K562 (cell line): Measurements from ENCODE around the gene IPCEF1. TPM values are rescaled to one million over a fixed set of nuclear protein-coding genes. Genes with fewer than 3 reads are reported as not detected.

Experiments
- ATAC-seq: fragments of 200-7000 bp; cut with Tn5 transposase; 3 replicates; pipeline ENCODE4 v1.9.1; 2020; ENCODE audit warnings: moderate library complexity
- BruUV-seq: library from RNA; stranded (reverse); fragments of 400-500 nt; replicated peaks from 2 replicates; lab custom pipeline; 2021; lab: Mats Ljungman, UMichigan
- CTCF ChIA-PET: fragments of 300-600 bp; formaldehyde crosslinking; extraction: SDS; loops from one replicate; lab custom pipeline; 2021; ENCODE audit warnings: low intra/inter-chr PET ratio; lab: Yijun Ruan, JAX
- POLR2A ChIA-PET: fragments of 300-600, 350-650 bp; sonication (Branson Sonifier 250); formaldehyde crosslinking; extraction: SDS; loops from one replicate; lab custom pipeline; 2021; ENCODE audit warnings: antibody characterized with exemption, inconsistent platforms; lab: Yijun Ruan, JAX
- DNase-seq, 4 experiments: peaks; one replicate each; pipeline versions ENCODE4 v3.0.0 to v3.0.0-alpha.2; 2011 to 2018; ENCODE audit warnings: low spot score in 3 of 4, mixed read lengths in 3 of 4; ENCODE audit errors: extremely low read depth in 1 of 4
- FAIRE-seq: peaks from 2 replicates; lab custom pipeline; 2011; peaks lifted over from hg19 to GRCh38; lab: Jason Lieb, UNC
- H2AFZ ChIP-seq: 2 replicates; pipeline ENCODE4 v1.6.0; 2011; ENCODE audit warnings: low read depth, low read length, control low read depth, inconsistent platforms
- H3K27ac ChIP-seq: fragments of 200-600 bp; 3 replicates; pipeline ENCODE4 v1.8.0; 2011; ENCODE audit warnings: low read depth, mild to moderate bottlenecking, control low read depth, inconsistent platforms, low read length, moderate library complexity, mixed read lengths; ENCODE audit errors: extremely low read depth
- H3K27me3 ChIP-seq, 2 experiments: fragments of 300-600 bp in 1 of 2; 2 replicates in 1 of 2; 3 replicates in 1 of 2; pipeline versions ENCODE4 v1.6.0 to v1.8.0; 2011; ENCODE audit warnings: inconsistent platforms in 2 of 2, low read length in 2 of 2, mild to moderate bottlenecking in 1 of 2, mixed read lengths in 1 of 2, moderate library complexity in 1 of 2; ENCODE audit not compliant: control insufficient read depth in 2 of 2, insufficient read depth in 2 of 2
- H3K36me3 ChIP-seq: fragments of 300-600 bp; 3 replicates; pipeline ENCODE4 v1.8.0; 2011; ENCODE audit warnings: mild to moderate bottlenecking, low read length, inconsistent platforms; ENCODE audit not compliant: control insufficient read depth, insufficient read depth
- H3K4me1 ChIP-seq, 2 experiments: fragments of 200-600 bp in 1 of 2; replicated peaks in 1 of 2; 2 replicates in 1 of 2; 3 replicates in 1 of 2; pipeline versions ENCODE4 v1.5.1 to v1.8.0; 2011; ENCODE audit warnings: inconsistent platforms in 2 of 2, low read length in 2 of 2, mild to moderate bottlenecking in 1 of 2, mixed read lengths in 1 of 2, moderate library complexity in 1 of 2; ENCODE audit not compliant: control insufficient read depth in 2 of 2, insufficient read depth in 2 of 2
- H3K4me2 ChIP-seq: 2 replicates; pipeline ENCODE4 v1.6.1; 2011; ENCODE audit warnings: low read length, control low read depth, inconsistent platforms, mixed read lengths; ENCODE audit not compliant: insufficient read depth
- H3K4me3 ChIP-seq: fragments of 200-600 bp; sonication (generic), shearing (Covaris generic); 2 replicates; pipeline ENCODE4 v1.5.1; 2016; ENCODE audit warnings: control low read depth, inconsistent platforms
- H3K79me2 ChIP-seq: fragments of 200-600 bp; 3 replicates; pipeline ENCODE4 v1.8.0; 2011; ENCODE audit warnings: low read length, inconsistent platforms; ENCODE audit not compliant: control insufficient read depth, insufficient read depth
- H3K9ac ChIP-seq, 2 experiments: 2 replicates each; pipeline versions ENCODE4 v1.6.0 to v1.6.1; 2011; ENCODE audit warnings: low read depth in 2 of 2, low read length in 2 of 2, control low read depth in 1 of 2, inconsistent platforms in 1 of 2, mild to moderate bottlenecking in 1 of 2, mixed read lengths in 1 of 2; ENCODE audit not compliant: insufficient read depth in 1 of 2
- H3K9me1 ChIP-seq: one replicate; pipeline ENCODE4 v1.6.0; 2011; ENCODE audit warnings: inconsistent platforms, mild to moderate bottlenecking, low read length, moderate library complexity; ENCODE audit not compliant: control insufficient read depth, insufficient read depth
- H3K9me3 ChIP-seq: replicated peaks from 2 replicates; pipeline ENCODE4 v1.5.1; 2011; ENCODE audit warnings: low read depth, low read length, inconsistent platforms; ENCODE audit not compliant: control insufficient read depth, insufficient read depth
- H4K20me1 ChIP-seq: replicated peaks from 2 replicates; pipeline ENCODE4 v1.6.1; 2011; ENCODE audit warnings: low read length, inconsistent platforms, mixed read lengths; ENCODE audit not compliant: control insufficient read depth, insufficient read depth
- BDP1 ChIP-seq: IDR thresholded peaks from 3 replicates; pipeline ENCODE4 v1.6.1; 2011; ENCODE audit not compliant: insufficient read length, insufficient read depth
- FOS ChIP-seq: IDR thresholded peaks from 3 replicates; pipeline ENCODE4 v1.6.1; 2011; ENCODE audit not compliant: insufficient read length; ENCODE audit errors: extremely low read depth
- IFI16 ChIP-seq: fragments of 250-450 bp; sonication (Bioruptor Pico); IDR thresholded peaks from 2 replicates; pipeline ENCODE4 v2.1.2; 2022; ENCODE audit warnings: mild to moderate bottlenecking, inconsistent platforms
- ILF3 ChIP-seq: fragments of 450-650 bp; IDR thresholded peaks from 2 replicates; pipeline ENCODE4 v1.6.1; 2018; ENCODE audit warnings: antibody characterized with exemption, mild to moderate bottlenecking, moderate library complexity, borderline replicate concordance
- NFATC3 ChIP-seq: fragments of 450-650 bp; IDR thresholded peaks from 2 replicates; pipeline ENCODE4 v1.6.1; 2017; ENCODE audit warnings: mild to moderate bottlenecking
- POLR3G ChIP-seq: IDR thresholded peaks from 2 replicates; pipeline ENCODE4 v1.6.1; 2011; ENCODE audit not compliant: insufficient read length, insufficient replicate concordance; ENCODE audit errors: extremely low read depth
- SIN3A ChIP-seq, 2 experiments: fragments of 150-350 bp in 1 of 2; IDR thresholded peaks; 2 replicates each; pipeline ENCODE4 v1.6.1; 2011 to 2016; ENCODE audit warnings: borderline replicate concordance in 2 of 2, low read depth in 2 of 2, low read length in 2 of 2, mild to moderate bottlenecking in 2 of 2, moderate library complexity in 2 of 2; ENCODE audit not compliant: control insufficient read depth in 1 of 2
- SMAD3 ChIP-seq: fragments of 450-650 bp; formaldehyde crosslinking; conservative IDR thresholded peaks from 2 replicates; pipeline ENCODE4 v1.4.0; 2020; ENCODE audit warnings: mild to moderate bottlenecking
- TRIM24 ChIP-seq, 2 experiments: fragments of 450-650 bp; IDR thresholded peaks; 2 replicates each; pipeline ENCODE4 v1.6.1; 2016
- UBTF ChIP-seq, 2 experiments: IDR thresholded peaks; 2 replicates each; pipeline ENCODE4 v1.6.1; 2012; ENCODE audit warnings: improper control_type of control experiment in 2 of 2, low read depth in 2 of 2, low read length in 2 of 2, borderline replicate concordance in 1 of 2
- ZHX1 ChIP-seq: fragments of 150-350 bp; conservative IDR thresholded peaks from 2 replicates; pipeline ENCODE4 v1.6.1; 2014; ENCODE audit warnings: low read length
- ZNF324 ChIP-seq: fragments of 250-450 bp; sonication (Bioruptor Pico); IDR thresholded peaks from 2 replicates; pipeline ENCODE4 v1.4.0; 2020; ENCODE audit warnings: mild to moderate bottlenecking
- ZNF551 ChIP-seq: fragments of 250-450 bp; sonication (Bioruptor Pico); IDR thresholded peaks from 2 replicates; pipeline ENCODE4 v1.5.0; 2021; ENCODE audit warnings: mild to moderate bottlenecking, moderate library complexity
- WGBS: fragments of 100-300 bp; shearing (Covaris generic); methylation state at CpG from one replicate; pipeline ENCODE4 v1.1.6; 2016; ENCODE audit warnings: low coverage, mixed read lengths; ENCODE audit not compliant: insufficient coverage; ENCODE audit errors: missing lambda C conversion rate; 5-methylcytosine and 5-hydroxymethylcytosine counted together
- in situ Hi-C: fragments of 300-500 bp; cut with MboI; formaldehyde crosslinking; loops from 4 replicates; pipeline ENCODE4 v1.15.0; 2018; ENCODE audit warnings: inconsistent platforms, mixed read lengths
- intact Hi-C: fragments of 100-400 bp; cut with micrococcal nuclease; formaldehyde crosslinking; loops from 2 replicates; pipeline ENCODE4 v1.14.2; 2022
- polyA plus RNA-seq, 8 experiments: library from polyadenylated mRNA; depleted of rRNA in 4 of 8; stranded (reverse) in 5 of 8; unstranded in 3 of 8; fragments of >200 nt; fragmentation: Nextera tagmentation in 2 of 8; fragmentation: Illumina TruSeq in 1 of 8; extraction: Ambion mirVana in 2 of 8; extraction: Trizol in 1 of 8; gene quantifications; 2 replicates each; pipeline versions ENCODE4 v1.2.1 to v1.2.3, GENCODE V29; 2011 to 2014; ENCODE audit warnings: inconsistent platforms in 1 of 8, missing spikeins in 1 of 8
- total RNA-seq, 7 experiments: library from RNA; depleted of rRNA in 6 of 7; stranded (reverse); fragments of >200 nt in 6 of 7; fragmentation: Illumina TruSeq in 2 of 7; extraction: Trizol in 2 of 7; gene quantifications; 2 replicates each; pipeline versions ENCODE4 v1.2.1 to v1.2.3, GENCODE V29; 2011 to 2021; ENCODE audit warnings: low replicate concordance in 1 of 7
- TF ChIP-seq, protein P1 (sequence below): fragments of 250-450 bp; sonication (Bioruptor Pico); IDR thresholded peaks from 2 replicates; pipeline ENCODE4 v1.5.0; 2022; ENCODE audit warnings: mild to moderate bottlenecking
- TF ChIP-seq, protein P2 (sequence below): fragments of 450-650 bp; formaldehyde crosslinking; IDR thresholded peaks from 2 replicates; pipeline ENCODE4 v1.4.0; 2020; ENCODE audit warnings: mild to moderate bottlenecking, moderate library complexity

IPCEF1 gene
- total and polyA plus RNA-seq, 9 of the 15 experiments (the other 6 are each of a cell fraction or from before 2014, with no cell fraction given), result 0.14 to 0.18 TPM; not detected in 7

- no peak overlapping the region for H3K4me3 ChIP-seq
- no peaks in the 10 kb centered on the region for H3K36me3 ChIP-seq
- no TSS peak for BruUV-seq
- no peak overlapping the region for H3K9ac ChIP-seq
- 0 out of 5 replicates have a peak, but pooled peaks cover 0 to 4% of the 10 kb centered on the region in 2 experiments for H3K27me3 ChIP-seq
- no peaks in the 10 kb centered on the region for H3K79me2 ChIP-seq
- intact Hi-C loops, result no loop called here
- CTCF ChIA-PET, result no interaction called here
- no peaks in the 10 kb centered on the region for H3K4me1 ChIP-seq
- no peak overlapping the region for H3K4me2 ChIP-seq
- H4K20me1 ChIP-seq, result no peaks in the 10 kb centered on the region
- 0% methylated on average over 6 of the region's 6 CpGs for WGBS
- no peak overlapping the region for H2AFZ ChIP-seq
- in situ Hi-C loops, result no loop called here
- DNase-seq (no peak), ATAC-seq (no peak), FAIRE-seq (no peak)
- POLR2A ChIA-PET, result no interaction called here
- no peak overlapping the region for H3K27ac ChIP-seq
- no peaks in the 10 kb centered on the region for H3K9me1 ChIP-seq
- H3K9me3 ChIP-seq, result no peaks in the 10 kb centered on the region
- TF ChIP-seq UBTF (IDR thresholded peaks at IDR 0.05; ENCODE audit: borderline replicate concordance in 1 of 2, low read depth in 2 of 2, low read length in 2 of 2) (no peak), ILF3 (no peak), IFI16 (CRISPR knock-in tag) (no peak), FOS (no peak), BDP1 (no peak), NFATC3 (no peak), ZHX1 (no peak), POLR3G (no peak), SIN3A (IDR thresholded peaks at IDR 0.05; ENCODE audit: borderline replicate concordance in 2 of 2, control insufficient read depth in 1 of 2, low read depth in 2 of 2, low read length in 2 of 2) (no peak), ZNF324 (CRISPR knock-in tag) (no peak), TRIM24 (IDR thresholded peaks at IDR 0.05) (no peak), ZNF551 (no peak), SMAD3 (no peak)
- TF ChIP-seq, protein P1, sequence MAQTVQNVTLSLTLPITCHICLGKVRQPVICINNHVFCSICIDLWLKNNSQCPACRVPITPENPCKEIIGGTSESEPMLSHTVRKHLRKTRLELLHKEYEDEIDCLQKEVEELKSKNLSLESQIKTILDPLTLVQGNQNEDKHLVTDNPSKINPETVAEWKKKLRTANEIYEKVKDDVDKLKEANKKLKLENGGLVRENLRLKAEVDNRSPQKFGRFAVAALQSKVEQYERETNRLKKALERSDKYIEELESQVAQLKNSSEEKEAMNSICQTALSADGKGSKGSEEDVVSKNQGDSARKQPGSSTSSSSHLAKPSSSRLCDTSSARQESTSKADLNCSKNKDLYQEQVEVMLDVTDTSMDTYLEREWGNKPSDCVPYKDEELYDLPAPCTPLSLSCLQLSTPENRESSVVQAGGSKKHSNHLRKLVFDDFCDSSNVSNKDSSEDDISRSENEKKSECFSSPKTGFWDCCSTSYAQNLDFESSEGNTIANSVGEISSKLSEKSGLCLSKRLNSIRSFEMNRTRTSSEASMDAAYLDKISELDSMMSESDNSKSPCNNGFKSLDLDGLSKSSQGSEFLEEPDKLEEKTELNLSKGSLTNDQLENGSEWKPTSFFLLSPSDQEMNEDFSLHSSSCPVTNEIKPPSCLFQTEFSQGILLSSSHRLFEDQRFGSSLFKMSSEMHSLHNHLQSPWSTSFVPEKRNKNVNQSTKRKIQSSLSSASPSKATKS (CRISPR knock-in tag), result no peak
- TF ChIP-seq, protein P2, sequence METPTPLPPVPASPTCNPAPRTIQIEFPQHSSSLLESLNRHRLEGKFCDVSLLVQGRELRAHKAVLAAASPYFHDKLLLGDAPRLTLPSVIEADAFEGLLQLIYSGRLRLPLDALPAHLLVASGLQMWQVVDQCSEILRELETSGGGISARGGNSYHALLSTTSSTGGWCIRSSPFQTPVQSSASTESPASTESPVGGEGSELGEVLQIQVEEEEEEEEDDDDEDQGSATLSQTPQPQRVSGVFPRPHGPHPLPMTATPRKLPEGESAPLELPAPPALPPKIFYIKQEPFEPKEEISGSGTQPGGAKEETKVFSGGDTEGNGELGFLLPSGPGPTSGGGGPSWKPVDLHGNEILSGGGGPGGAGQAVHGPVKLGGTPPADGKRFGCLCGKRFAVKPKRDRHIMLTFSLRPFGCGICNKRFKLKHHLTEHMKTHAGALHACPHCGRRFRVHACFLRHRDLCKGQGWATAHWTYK (CRISPR knock-in tag), result no peak
These were observed 216.7 kb downstream of the IPCEF1 start for GRCh38 chr6:154139892-154140291.
